ENCODE results near the gene CPNE4.

GRCh38 chr3:131796111-131796510 lies 238.7 kb downstream of the CPNE4 start:
- TF ChIP-seq CTCF (IDR thresholded peaks at IDR 0.05) (no peak), POLR2AphosphoS5 (IDR thresholded peaks at IDR 0.05) (no peak)
